ENCODE results near the gene IL20RB. TPM values are rescaled to one million over a fixed set of nuclear protein-coding genes. Genes with fewer than 3 reads are reported as not detected.
A peak's percentile ranks its signal among the peaks of the same experiment; 100 is the strongest.

Gene IL20RB
- total RNA-seq, 1 experiment from 2014 or later, result 4.2 TPM

- DNase-seq (ENCODE audit: low spot score), result no peak
- ChIA-PET CTCF (no interaction called here), POLR2A (ENCODE audit: low non-redundant PET) (no interaction called here)
- H3K4me3 ChIP-seq (ENCODE audit: low read depth, low read length, poor library complexity, severe bottlenecking), result no peak overlapping the region
- peaks cover 21% of the 10 kb centered on the region for H3K9me3 ChIP-seq (ENCODE audit: low read depth, low read length, poor library complexity, severe bottlenecking)
- peaks cover 12% of the 10 kb centered on the region for H3K36me3 ChIP-seq (ENCODE audit: insufficient read depth, low read length, poor library complexity, severe bottlenecking)
- intact Hi-C loops (cut with micrococcal nuclease; ENCODE audit: unreplicated experiment), result loop anchor here (5.0 kb wide), 1 partner anchor 75 kb away; the partner anchor contains the start of gene NCK1
- H3K27ac ChIP-seq (ENCODE audit: low read depth, low read length, poor library complexity, severe bottlenecking), result no peak overlapping the region
- no peaks in the 10 kb centered on the region for H3K27me3 ChIP-seq (replicated peaks; ENCODE audit: insufficient read depth, low read depth, low read length, poor library complexity)
- TF ChIP-seq CTCF (conservative IDR thresholded peaks at IDR 0.05; ENCODE audit: low read depth, low read length), result no peak
- no peak for TF ChIP-seq EZH2 (IDR thresholded peaks at IDR 0.05; ENCODE audit: borderline replicate concordance, low read depth, low read length, poor library complexity, severe bottlenecking)
- H3K4me1 ChIP-seq (ENCODE audit: insufficient read depth, low read length, poor library complexity, severe bottlenecking), result peaks cover 25% of the 10 kb centered on the region
- BruUV-seq (replicated peaks), result no TSS peak
These were observed 20.6 kb upstream of the IL20RB start for GRCh38 chr3:136937175-136937574.

GRCh38 chr3:136937851-136938250, 19.9 kb upstream of the IL20RB start:
- POLR2A ChIA-PET (ENCODE audit: low non-redundant PET), result no interaction called here
- H3K4me1 ChIP-seq (ENCODE audit: insufficient read depth, low read length, poor library complexity, severe bottlenecking), result peaks cover 31% of the 10 kb centered on the region
- peaks cover 21% of the 10 kb centered on the region for H3K9me3 ChIP-seq (ENCODE audit: low read depth, low read length, poor library complexity, severe bottlenecking)
- BruUV-seq (replicated peaks), result no TSS peak
- peaks cover 12% of the 10 kb centered on the region for H3K36me3 ChIP-seq (ENCODE audit: insufficient read depth, low read length, poor library complexity, severe bottlenecking)
- no peak overlapping the region for H3K4me3 ChIP-seq (ENCODE audit: low read depth, low read length, poor library complexity, severe bottlenecking)
- no peak for TF ChIP-seq EZH2 (IDR thresholded peaks at IDR 0.05; ENCODE audit: borderline replicate concordance, low read depth, low read length, poor library complexity, severe bottlenecking)
- no peak for TF ChIP-seq CTCF (conservative IDR thresholded peaks at IDR 0.05; ENCODE audit: low read depth, low read length)
- peak overlapping the region; percentile 1 for H3K27ac ChIP-seq (ENCODE audit: low read depth, low read length, poor library complexity, severe bottlenecking)
- CTCF ChIA-PET, result no interaction called here
- intact Hi-C loops (cut with micrococcal nuclease; ENCODE audit: unreplicated experiment), result loop anchor here (5.0 kb wide), 1 partner anchor 76 kb away; the partner anchor contains the start of gene NCK1
- no peaks in the 10 kb centered on the region for H3K27me3 ChIP-seq (replicated peaks; ENCODE audit: insufficient read depth, low read depth, low read length, poor library complexity)
- DNase-seq (ENCODE audit: low spot score), result no peak

GRCh38 chr3:136938334-136938733, 19.4 kb upstream of the IL20RB start:
- peaks cover 12% of the 10 kb centered on the region for H3K36me3 ChIP-seq (ENCODE audit: insufficient read depth, low read length, poor library complexity, severe bottlenecking)
- no peak overlapping the region for H3K4me3 ChIP-seq (ENCODE audit: low read depth, low read length, poor library complexity, severe bottlenecking)
- H3K27ac ChIP-seq (ENCODE audit: low read depth, low read length, poor library complexity, severe bottlenecking), result peak overlapping the region; percentile 1
- ChIA-PET CTCF (no interaction called here), POLR2A (ENCODE audit: low non-redundant PET) (no interaction called here)
- TF ChIP-seq EZH2 (IDR thresholded peaks at IDR 0.05; ENCODE audit: borderline replicate concordance, low read depth, low read length, poor library complexity, severe bottlenecking) (no peak), CTCF (conservative IDR thresholded peaks at IDR 0.05; ENCODE audit: low read depth, low read length) (no peak)
- H3K9me3 ChIP-seq (ENCODE audit: low read depth, low read length, poor library complexity, severe bottlenecking), result peaks cover 21% of the 10 kb centered on the region
- H3K4me1 ChIP-seq (ENCODE audit: insufficient read depth, low read length, poor library complexity, severe bottlenecking), result peaks cover 36% of the 10 kb centered on the region
- DNase-seq (ENCODE audit: low spot score), result peak; percentile 45
- intact Hi-C loops (cut with micrococcal nuclease; ENCODE audit: unreplicated experiment), result loop anchor here (5.0 kb wide), 1 partner anchor 76 kb away; the partner anchor contains the start of gene NCK1
- no TSS peak for BruUV-seq (replicated peaks)
- H3K27me3 ChIP-seq (replicated peaks; ENCODE audit: insufficient read depth, low read depth, low read length, poor library complexity), result no peaks in the 10 kb centered on the region

Measured in A673 (cell line).